CD4-positive, alpha-beta T cell (primary cell): ENCODE measurements around the gene SDK2. TPM values are rescaled to one million over a fixed set of nuclear protein-coding genes. Genes with fewer than 3 reads are reported as not detected.

Experiments used
- ATAC-seq: fragments of 200-7000 bp; cut with Tn5 transposase; one replicate; pipeline ENCODE4 v1.10.0; 2022; ENCODE audit warnings: mild to moderate bottlenecking; ENCODE audit not compliant: poor library complexity
- CTCF ChIA-PET: fragments of 350-600 bp; sonication (Branson Sonifier 250); formaldehyde crosslinking; loops from one replicate; lab custom pipeline; 2021; ENCODE audit warnings: antibody characterized with exemption, inconsistent platforms; lab: Charles Lee
- POLR2A ChIA-PET: fragments of 350-600 bp; sonication (Branson Sonifier 250); formaldehyde crosslinking; loops from one replicate; lab custom pipeline; 2021; ENCODE audit warnings: antibody characterized with exemption, inconsistent platforms; lab: Charles Lee
- DNase-seq, 14 experiments: peaks; one replicate each; pipeline ENCODE4 v3.0.0-alpha.2; 2013 to 2020; ENCODE audit warnings: mixed read lengths in 2 of 14
- H3K27ac ChIP-seq, 2 donors: one replicate each; pipeline versions ENCODE4 v1.5.1 to v1.7.0; 2013; ENCODE audit warnings: low read length in 2 of 2, low read depth in 1 of 2, mild to moderate bottlenecking in 1 of 2
- H3K27me3 ChIP-seq, 2 experiments: 1 replicate in 1 of 2; 2 replicates in 1 of 2; pipeline versions ENCODE4 v1.6.1 to v1.7.0; 2013; ENCODE audit warnings: low read length in 2 of 2, control low read depth in 1 of 2, mild to moderate bottlenecking in 1 of 2, moderate library complexity in 1 of 2; ENCODE audit not compliant: insufficient read depth in 2 of 2, control insufficient read depth in 1 of 2
- H3K36me3 ChIP-seq: one replicate; pipeline ENCODE4 v1.6.1; 2013; ENCODE audit warnings: low read length, control low read depth; ENCODE audit not compliant: insufficient read depth
- H3K4me1 ChIP-seq: one replicate; pipeline ENCODE4 v1.6.1; 2013; ENCODE audit warnings: low read length, control low read depth; ENCODE audit not compliant: insufficient read depth
- H3K4me3 ChIP-seq: one replicate; pipeline ENCODE4 v1.5.1; 2013; ENCODE audit warnings: mild to moderate bottlenecking, low read length, moderate library complexity
- H3K9me3 ChIP-seq, 2 experiments: 1 replicate in 1 of 2; 2 replicates in 1 of 2; pipeline versions ENCODE4 v1.6.1 to v1.7.0; 2013; ENCODE audit warnings: low read length in 2 of 2, mild to moderate bottlenecking in 2 of 2, control low read depth in 1 of 2, moderate library complexity in 1 of 2; ENCODE audit not compliant: control insufficient read depth in 1 of 2, insufficient read depth in 1 of 2
- H3K27ac Mint-ChIP-seq: one replicate; pipeline ENCODE4 v1.8.0; 2020; ENCODE audit warnings: mixed read lengths
- H3K27me3 Mint-ChIP-seq: one replicate; pipeline ENCODE4 v1.8.0; 2021; ENCODE audit warnings: mixed read lengths
- H3K36me3 Mint-ChIP-seq: one replicate; pipeline ENCODE4 v1.8.0; 2021; ENCODE audit warnings: low read depth, mixed read lengths
- H3K4me1 Mint-ChIP-seq: one replicate; pipeline ENCODE4 v1.8.0; 2021; ENCODE audit warnings: low read depth, mixed read lengths
- H3K4me3 Mint-ChIP-seq: one replicate; pipeline ENCODE4 v1.8.0; 2020; ENCODE audit warnings: mild to moderate bottlenecking, mixed read lengths
- H3K9me3 Mint-ChIP-seq: one replicate; pipeline ENCODE4 v1.8.0; 2020; ENCODE audit warnings: mixed read lengths
- intact Hi-C, 2 experiments: fragments of 100-400 bp; cut with DNase I in 1 of 2; cut with micrococcal nuclease in 1 of 2; formaldehyde crosslinking; loops; one replicate each; pipeline versions ENCODE4 v1.15.1 to v1.9.0; 2023 to 2025; cut with DNase I, micrococcal nuclease
- total RNA-seq, 174 experiments: library from RNA in 2 of 174; stranded (reverse) in 2 of 174; gene quantifications; one replicate each; pipeline ENCODE4 v1.2.3 and lab custom pipeline; 2021 to 2026
- TF ChIP-seq, protein P1 (sequence below): fragments of 200-600 bp; IDR thresholded peaks from one replicate; pipeline ENCODE4 v1.8.0; 2022; ENCODE audit warnings: antibody characterized with exemption, mild to moderate bottlenecking

Gene SDK2
- total RNA-seq, 2 experiments from 2014 or later = 8.1 to 8.2 TPM

DNA sequence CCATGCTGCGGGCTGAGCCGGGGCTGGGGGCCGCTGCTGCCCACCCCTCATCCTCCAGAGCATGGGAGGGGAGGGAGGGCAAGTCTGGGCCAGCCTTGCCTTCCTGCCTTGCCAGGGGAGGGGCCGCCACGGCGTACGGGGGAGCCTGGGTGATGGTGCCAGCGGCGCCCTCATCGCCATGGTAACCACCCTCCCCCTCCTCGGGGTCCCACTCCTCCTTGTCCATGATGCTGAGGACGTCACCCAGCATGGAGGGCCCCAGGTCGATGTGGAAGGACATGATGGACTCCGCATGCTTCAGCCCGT is 358.7 kb downstream of the SDK2 start:
- Mint-ChIP-seq H3K36me3 (no peaks in the 10 kb centered on the region), H3K27me3 (no peaks in the 10 kb centered on the region), H3K9me3 (no peaks in the 10 kb centered on the region), H3K4me1 (peaks cover 4% of the 10 kb centered on the region), H3K27ac (no peak overlapping the region), H3K4me3 (no peak overlapping the region)
- Histone ChIP-seq H3K4me3 (no peak overlapping the region), H3K4me1 (peaks cover 3% of the 10 kb centered on the region), H3K27me3 (no peaks in the 10 kb centered on the region), H3K27ac (no peak overlapping the region), H3K36me3 (no peaks in the 10 kb centered on the region), H3K9me3 (no peaks in the 10 kb centered on the region)
- intact Hi-C loops = no loop called here
- no peak for ATAC-seq
- no peak for DNase-seq
- ChIA-PET CTCF (no interaction called here), POLR2A (no interaction called here)
- TF ChIP-seq, protein P1, sequence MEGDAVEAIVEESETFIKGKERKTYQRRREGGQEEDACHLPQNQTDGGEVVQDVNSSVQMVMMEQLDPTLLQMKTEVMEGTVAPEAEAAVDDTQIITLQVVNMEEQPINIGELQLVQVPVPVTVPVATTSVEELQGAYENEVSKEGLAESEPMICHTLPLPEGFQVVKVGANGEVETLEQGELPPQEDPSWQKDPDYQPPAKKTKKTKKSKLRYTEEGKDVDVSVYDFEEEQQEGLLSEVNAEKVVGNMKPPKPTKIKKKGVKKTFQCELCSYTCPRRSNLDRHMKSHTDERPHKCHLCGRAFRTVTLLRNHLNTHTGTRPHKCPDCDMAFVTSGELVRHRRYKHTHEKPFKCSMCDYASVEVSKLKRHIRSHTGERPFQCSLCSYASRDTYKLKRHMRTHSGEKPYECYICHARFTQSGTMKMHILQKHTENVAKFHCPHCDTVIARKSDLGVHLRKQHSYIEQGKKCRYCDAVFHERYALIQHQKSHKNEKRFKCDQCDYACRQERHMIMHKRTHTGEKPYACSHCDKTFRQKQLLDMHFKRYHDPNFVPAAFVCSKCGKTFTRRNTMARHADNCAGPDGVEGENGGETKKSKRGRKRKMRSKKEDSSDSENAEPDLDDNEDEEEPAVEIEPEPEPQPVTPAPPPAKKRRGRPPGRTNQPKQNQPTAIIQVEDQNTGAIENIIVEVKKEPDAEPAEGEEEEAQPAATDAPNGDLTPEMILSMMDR = no peak

DNA sequence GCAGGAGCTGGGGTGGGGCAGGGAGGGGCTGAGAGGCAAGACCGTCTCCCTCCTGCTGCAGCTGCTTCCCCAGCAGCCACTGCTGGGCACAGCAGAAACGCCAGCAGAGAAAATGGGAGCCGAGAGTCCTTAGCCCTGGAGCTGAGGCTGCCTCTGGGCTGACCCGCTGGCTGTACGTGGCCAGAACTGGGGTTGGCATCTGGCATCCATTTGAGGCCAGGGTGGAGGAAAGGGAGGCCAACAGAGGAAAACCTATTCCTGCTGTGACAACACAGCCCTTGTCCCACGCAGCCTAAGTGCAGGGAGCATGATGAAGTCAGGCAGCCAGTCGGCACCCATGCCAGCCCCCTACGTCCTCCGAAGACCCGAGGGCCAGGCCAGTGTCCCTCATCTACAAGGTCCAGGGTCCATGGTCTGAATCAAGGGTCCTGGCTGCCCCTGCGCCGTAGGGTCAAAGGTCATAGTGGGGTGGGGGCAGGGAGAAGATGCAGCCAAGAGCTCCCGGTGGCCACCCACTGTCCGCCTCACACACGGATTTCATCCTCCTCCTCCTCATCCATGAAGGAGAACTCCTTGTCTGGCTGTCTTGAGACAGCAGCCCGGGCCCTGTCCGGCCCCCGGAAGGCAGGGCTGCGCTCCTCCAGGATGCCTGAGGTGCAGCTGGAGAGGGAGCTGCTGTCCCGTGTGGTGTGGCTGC is 359.2 kb downstream of the SDK2 start:
- no peaks in the 10 kb centered on the region for H3K9me3 Mint-ChIP-seq
- TF ChIP-seq, protein P1 = no peak
- no peaks in the 10 kb centered on the region for H3K4me1 ChIP-seq
- intact Hi-C loops = no loop called here
- H3K27me3 ChIP-seq = no peaks in the 10 kb centered on the region
- H3K27ac ChIP-seq = no peak overlapping the region
- ChIA-PET CTCF (no interaction called here), POLR2A (no interaction called here)
- no peaks in the 10 kb centered on the region for H3K36me3 Mint-ChIP-seq
- no peak overlapping the region for H3K27ac Mint-ChIP-seq
- no peaks in the 10 kb centered on the region for H3K36me3 ChIP-seq
- no peaks in the 10 kb centered on the region for H3K9me3 ChIP-seq
- H3K4me3 Mint-ChIP-seq = no peak overlapping the region
- no peak for DNase-seq
- H3K4me3 ChIP-seq = no peak overlapping the region
- H3K27me3 Mint-ChIP-seq = no peaks in the 10 kb centered on the region
- no peaks in the 10 kb centered on the region for H3K4me1 Mint-ChIP-seq
- ATAC-seq = no peak
